ENCODE results near the gene U2AF2. TPM values are rescaled to one million over a fixed set of nuclear protein-coding genes. Genes with fewer than 3 reads are reported as not detected.

U2AF2 gene
- total RNA-seq, 2 donors from 2014 or later = 82.4 to 87.5 TPM

GRCh38 chr19:55681131-55682092 is 26.6 kb downstream of the U2AF2 start:
- DNase-seq (no peak), ATAC-seq (no peak)
- intact Hi-C loops (cut with DNase I) = no loop called here

GRCh38 chr19:55683449-55684261 is 28.8 kb downstream of the U2AF2 start:
- intact Hi-C loops (cut with DNase I) = no loop called here
- ATAC-seq (no peak), DNase-seq (no peak)

- intact Hi-C loops (cut with DNase I) = no loop called here
- ATAC-seq (no peak), DNase-seq (no peak)
Measured at GRCh38 chr19:55684946-55685681, 30.3 kb downstream of the U2AF2 start.

DNA sequence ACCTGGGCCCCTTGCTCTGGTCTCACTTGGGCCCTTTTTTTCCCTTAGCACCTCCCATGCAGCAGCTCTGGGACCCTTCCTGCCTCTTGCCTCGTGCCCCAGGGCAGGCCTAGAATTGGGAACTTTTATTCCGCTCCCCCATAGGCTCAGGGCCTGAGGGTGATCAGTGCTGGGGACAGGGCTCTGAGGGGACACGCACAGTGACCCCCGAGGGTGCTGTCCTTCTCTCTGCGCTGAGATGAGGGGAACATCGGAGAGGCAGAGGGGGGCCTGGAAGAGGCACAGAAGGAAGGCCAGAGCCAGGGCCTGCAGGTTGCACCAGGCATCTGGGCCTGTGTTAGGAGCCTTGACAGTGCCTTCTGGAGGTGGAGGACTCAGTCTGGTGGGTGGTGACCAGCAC is 30.9 kb downstream of the U2AF2 start:
- no peak for DNase-seq
- intact Hi-C loops (cut with DNase I) = no loop called here
- ATAC-seq = no peak

DNA sequence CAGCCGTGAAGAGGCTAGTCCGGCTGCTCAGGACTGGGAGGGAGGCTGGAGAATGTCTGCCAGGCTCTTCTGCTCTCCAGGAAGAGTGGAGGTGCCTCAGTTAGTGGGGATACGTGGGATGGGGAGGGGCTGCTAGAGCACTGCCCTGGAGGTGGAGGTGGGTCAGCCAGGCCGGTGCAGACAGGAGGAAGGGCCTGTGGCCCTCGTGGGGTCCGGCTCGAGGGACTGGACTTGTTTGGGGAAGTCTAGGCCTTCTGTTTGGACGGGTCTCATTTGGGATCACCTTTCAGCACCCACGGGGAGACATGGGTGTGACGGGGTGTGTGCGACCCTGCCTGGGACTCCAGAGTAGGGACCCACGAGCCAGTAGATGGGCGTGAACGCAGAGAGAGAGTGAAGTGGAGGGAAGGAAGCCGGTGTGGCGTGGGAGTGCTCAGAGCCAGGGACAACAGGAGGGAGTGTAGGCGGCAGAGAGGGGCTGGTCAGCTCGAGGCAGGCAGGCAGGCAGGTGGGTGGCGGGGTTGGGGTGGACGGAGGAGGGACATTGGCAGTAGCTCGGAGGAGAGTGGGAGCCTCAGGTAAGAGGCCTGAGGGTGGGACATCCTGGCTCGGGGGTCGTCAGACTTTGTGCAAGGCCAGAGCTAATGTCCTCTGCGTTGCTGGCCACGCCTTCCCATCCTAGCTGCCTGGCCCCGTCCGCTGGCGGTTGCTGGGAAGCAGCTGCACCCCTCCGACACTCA is 31.6 kb downstream of the U2AF2 start:
- ATAC-seq (no peak), DNase-seq (no peak)
- intact Hi-C loops (cut with DNase I) = no loop called here

GRCh38 chr19:55687281-55688201 is 32.7 kb downstream of the U2AF2 start:
- DNase-seq (peak; percentile 25), ATAC-seq (no peak)
- intact Hi-C loops (cut with DNase I) = no loop called here

GRCh38 chr19:55688422-55689218 is 33.8 kb downstream of the U2AF2 start:
- DNase-seq (peak; percentile 18), ATAC-seq (no peak)
- intact Hi-C loops (cut with DNase I) = no loop called here

DNA sequence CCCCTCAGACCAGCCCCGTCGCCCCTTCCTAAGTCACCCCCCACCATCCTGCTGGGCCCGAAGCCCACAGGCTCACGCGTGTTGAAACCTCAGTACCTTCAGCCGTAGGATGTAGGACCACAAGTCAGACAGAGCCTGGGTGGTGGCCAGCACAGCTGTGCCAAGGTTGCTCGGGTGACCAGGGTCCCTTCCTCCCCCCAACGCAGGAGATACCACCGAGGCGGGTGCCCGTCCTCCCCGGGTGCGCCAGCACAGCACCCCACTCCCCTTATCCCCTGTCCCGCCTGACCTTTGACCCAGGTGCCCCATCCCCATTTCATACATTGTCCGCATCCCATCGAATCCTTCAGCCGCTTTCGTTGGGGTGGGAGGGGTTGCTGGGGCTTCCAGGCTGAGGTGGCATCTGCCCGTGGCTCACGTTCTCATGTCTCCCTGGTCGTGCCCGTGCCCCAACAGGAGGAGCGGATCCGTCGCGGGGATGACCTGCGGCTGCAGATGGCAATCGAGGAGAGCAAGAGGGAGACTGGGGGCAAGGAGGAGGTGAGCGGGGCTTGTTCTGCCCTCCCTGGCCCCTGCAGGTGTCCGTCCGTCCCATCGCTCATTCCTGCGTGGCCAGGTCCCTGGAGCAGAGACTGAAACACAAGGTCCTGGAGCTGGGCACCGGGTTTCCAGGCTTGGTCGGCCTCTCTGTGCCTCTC is 34.7 kb downstream of the U2AF2 start:
- intact Hi-C loops (cut with DNase I) = no loop called here
- DNase-seq (peak; percentile 20), ATAC-seq (no peak)

DNA sequence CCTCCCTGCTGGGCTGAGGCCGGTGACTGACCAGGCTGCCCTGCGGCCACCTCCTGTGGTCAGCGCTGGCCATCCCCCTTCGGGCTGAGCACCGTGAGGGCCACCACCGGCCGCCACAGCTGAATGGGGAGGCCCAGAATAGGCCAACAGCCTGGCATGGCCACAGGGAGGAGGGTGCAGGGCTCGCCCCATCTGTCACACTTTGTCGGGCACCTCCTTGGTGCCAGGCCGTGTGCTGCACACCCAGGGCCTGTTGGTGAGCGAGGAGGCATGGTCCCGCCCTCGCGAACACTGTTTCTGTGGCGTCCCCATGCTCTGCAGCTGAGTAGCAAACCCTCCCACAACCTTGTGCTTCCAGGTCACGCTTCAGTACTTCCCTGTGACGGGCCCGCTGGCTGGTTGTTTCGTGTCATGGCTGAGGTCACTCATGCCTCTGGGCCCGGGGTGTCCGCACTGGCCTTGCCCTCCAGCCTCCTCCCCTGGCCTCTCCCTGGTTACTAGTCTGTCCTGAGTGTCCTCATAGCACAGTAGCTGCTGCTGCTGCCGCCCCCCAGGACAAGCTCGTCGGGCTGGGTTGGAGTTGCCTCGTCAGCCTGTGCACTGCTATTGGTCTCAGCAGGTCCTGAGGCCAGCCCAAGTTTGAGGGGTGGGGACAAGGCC is 35.4 kb downstream of the U2AF2 start:
- DNase-seq (peak; percentile 13), ATAC-seq (no peak)
- intact Hi-C loops (cut with DNase I) = no loop called here

GRCh38 chr19:55690769-55691545 is 36.1 kb downstream of the U2AF2 start:
- intact Hi-C loops (cut with DNase I) = no loop called here
- ATAC-seq (no peak), DNase-seq (peak; percentile 12)

GRCh38 chr19:55691561-55692481 is 37.0 kb downstream of the U2AF2 start:
- ATAC-seq = no peak
- intact Hi-C loops (cut with DNase I) = no loop called here
- peak; percentile 20 for DNase-seq

DNA sequence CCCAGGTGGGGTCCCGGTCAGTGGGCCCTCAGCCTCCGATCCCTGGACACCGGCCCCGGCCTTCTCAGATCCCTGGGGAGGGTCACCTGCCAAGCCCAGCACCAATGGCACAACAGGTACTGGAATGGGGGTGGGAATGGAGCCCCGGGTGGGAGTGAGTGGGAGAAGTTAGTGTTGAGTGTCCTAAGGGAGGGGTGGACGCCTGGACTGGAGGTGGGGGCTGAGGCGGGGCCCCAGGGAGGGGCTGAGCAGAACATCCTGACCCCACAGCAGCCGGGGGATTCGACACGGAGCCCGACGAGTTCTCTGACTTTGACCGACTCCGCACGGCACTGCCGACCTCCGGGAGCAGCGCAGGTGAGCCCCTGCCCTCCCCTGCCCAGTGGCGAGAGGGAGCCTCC is 37.8 kb downstream of the U2AF2 start:
- ATAC-seq = no peak
- intact Hi-C loops (cut with DNase I) = no loop called here
- DNase-seq = peak; percentile 12

- peak; percentile 10 for DNase-seq
- intact Hi-C loops (cut with DNase I) = no loop called here
- ATAC-seq = no peak
Measured at GRCh38 chr19:55693336-55693974, 38.6 kb downstream of the U2AF2 start.

DNA sequence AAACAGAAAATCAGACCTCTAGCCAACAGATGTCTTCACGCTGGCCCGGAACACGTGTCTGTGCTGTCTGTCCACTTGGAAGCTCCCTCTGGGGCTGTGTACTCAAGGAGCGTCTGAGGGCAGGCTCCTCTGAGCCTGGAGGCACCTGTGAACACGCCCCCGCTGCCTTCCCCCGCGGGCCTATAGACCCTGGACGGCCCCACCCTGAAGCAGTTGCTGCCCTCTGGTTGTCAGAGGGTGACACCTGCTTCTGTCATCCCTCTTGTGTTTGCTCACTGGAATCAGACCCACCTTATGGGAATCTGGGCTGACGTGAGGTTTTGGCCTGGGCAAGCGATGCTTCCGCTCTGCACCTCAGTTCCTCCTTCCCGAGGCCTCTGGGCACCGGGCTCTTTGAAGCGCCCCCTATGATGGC is 39.4 kb downstream of the U2AF2 start:
- no peak for DNase-seq
- ATAC-seq = no peak
- intact Hi-C loops (cut with DNase I) = no loop called here

Measured in left cardiac atrium (tissue), 4 donors.